Suprapubic skin (tissue), 4 donors: ENCODE results near the gene CEP112.

Source experiments
- CTCF ChIP-seq, 2 donors: fragments of 200-600 bp in 1 of 2; fragments of 450-650 bp in 1 of 2; sonication (generic) in 1 of 2; IDR thresholded peaks; one replicate each; pipeline ENCODE4 v1.5.1; 2016 to 2019; ENCODE audit warnings: antibody characterized with exemption in 2 of 2, mild to moderate bottlenecking in 1 of 2, moderate library complexity in 1 of 2
- POLR2A ChIP-seq, 2 donors: fragments of 450-650 bp; IDR thresholded peaks; one replicate each; pipeline ENCODE4 v1.6.1; 2017; ENCODE audit warnings: antibody characterized with exemption in 2 of 2, mild to moderate bottlenecking in 2 of 2, moderate library complexity in 2 of 2
- POLR2AphosphoS5 ChIP-seq, 3 donors: sonication (generic); formaldehyde crosslinking; IDR thresholded peaks; one replicate each; pipeline ENCODE4 v1.6.1; 2017; ENCODE audit warnings: antibody characterized with exemption in 3 of 3

GRCh38 chr17:65609286-65609685, 582.6 kb downstream of the CEP112 start:
- TF ChIP-seq POLR2A (IDR thresholded peaks at IDR 0.05) (no peak), CTCF (IDR thresholded peaks at IDR 0.05) (no peak), POLR2AphosphoS5 (IDR thresholded peaks at IDR 0.05) (no peak)
